Activated CD4-positive, alpha-beta T cell treated with anti-CD3 and anti-CD28 coated beads, Interleukin-2, amount 50 U/mL, for 16 hours (primary cell): ENCODE measurements around the gene CYB561A3.

ENCODE experiments used
- DNase-seq: peaks from one replicate; pipeline ENCODE4 v3.0.0-alpha.2; 2020

CYB561A3 gene

GRCh38 chr11:61342207-61342803 is 19.4 kb downstream of the CYB561A3 start:
- no peak for DNase-seq

- DNase-seq, result no peak
These were observed 20.0 kb downstream of the CYB561A3 start for GRCh38 chr11:61341706-61342105.

GRCh38 chr11:61340979-61341378 is 20.7 kb downstream of the CYB561A3 start:
- DNase-seq, result no peak

GRCh38 chr11:61339490-61339878 is 22.2 kb downstream of the CYB561A3 start:
- no peak for DNase-seq

- DNase-seq, result no peak
These were observed 22.7 kb downstream of the CYB561A3 start for GRCh38 chr11:61338783-61339489.

- DNase-seq, result no peak
These were observed 23.8 kb downstream of the CYB561A3 start for GRCh38 chr11:61337706-61338470.

GRCh38 chr11:61336171-61336935 is 25.3 kb downstream of the CYB561A3 start:
- peak; percentile 88 for DNase-seq

GRCh38 chr11:61335355-61335710 is 26.3 kb downstream of the CYB561A3 start:
- no peak for DNase-seq

GRCh38 chr11:61334434-61335354 is 27.0 kb downstream of the CYB561A3 start:
- no peak for DNase-seq

- DNase-seq, result peak; percentile 29
These were observed 27.9 kb downstream of the CYB561A3 start for GRCh38 chr11:61333550-61334433.

- DNase-seq, result peak; percentile 98
These were observed 28.7 kb downstream of the CYB561A3 start, which contains the start of the genes DDB1 and TKFC for GRCh38 chr11:61332797-61333549. Gene DDB1 (minus strand): TSS chr11:61333105. CDS start chr11:61332968, 137 bp downstream. Gene TKFC (plus strand): TSS chr11:61333228. CDS start chr11:61334729, 1,501 bp downstream.

- no peak for DNase-seq
These were observed 29.3 kb downstream of the CYB561A3 start for GRCh38 chr11:61332281-61332796.

- DNase-seq, result no peak
These were observed 30.0 kb downstream of the CYB561A3 start for GRCh38 chr11:61331651-61332050.

- DNase-seq, result no peak
These were observed 31.8 kb downstream of the CYB561A3 start for GRCh38 chr11:61329871-61330270.

GRCh38 chr11:61328351-61328750 is 33.3 kb downstream of the CYB561A3 start:
- no peak for DNase-seq

- no peak for DNase-seq
These were observed 34.0 kb downstream of the CYB561A3 start for GRCh38 chr11:61327669-61328071.

- no peak for DNase-seq
These were observed 35.9 kb downstream of the CYB561A3 start for GRCh38 chr11:61325649-61326414.

- no peak for DNase-seq
These were observed 46.4 kb downstream of the CYB561A3 start for GRCh38 chr11:61315260-61315659.

GRCh38 chr11:61310749-61311148 is 50.9 kb downstream of the CYB561A3 start:
- DNase-seq, result no peak
